Measurements from ENCODE around the gene PPP1R16B.

Gene PPP1R16B

GRCh38 chr20:38896009-38896594 is 90.6 kb downstream of the PPP1R16B start:
- DNase-seq (no peak), ATAC-seq (no peak)

- ATAC-seq: no peak
- DNase-seq: no peak
Observed at GRCh38 chr20:38897267-38897666, 91.8 kb downstream of the PPP1R16B start.

GRCh38 chr20:38900606-38901005 is 95.1 kb downstream of the PPP1R16B start:
- no peak for DNase-seq
- ATAC-seq: no peak

GRCh38 chr20:38902601-38903000 is 97.1 kb downstream of the PPP1R16B start:
- ATAC-seq: peak; percentile 17

GRCh38 chr20:38903335-38903734 is 97.8 kb downstream of the PPP1R16B start:
- no peak for ATAC-seq
- DNase-seq: no peak

More at GRCh38 chr20:38902601-38903000, 97.1 kb downstream of the PPP1R16B start:
- no peak for DNase-seq

GRCh38 chr20:38905375-38905774 is 99.9 kb downstream of the PPP1R16B start:
- ATAC-seq (no peak), DNase-seq (no peak)

GRCh38 chr20:38907918-38908677 is 102.6 kb downstream of the PPP1R16B start:
- no peak for DNase-seq
- no peak for ATAC-seq

GRCh38 chr20:38915355-38915754 is 109.9 kb downstream of the PPP1R16B start:
- DNase-seq (no peak), ATAC-seq (no peak)

- DNase-seq (no peak), ATAC-seq (no peak)
Observed at GRCh38 chr20:38917657-38918056, 112.2 kb downstream of the PPP1R16B start.

GRCh38 chr20:38918172-38918571 is 112.7 kb downstream of the PPP1R16B start:
- no peak for DNase-seq
- no peak for ATAC-seq

GRCh38 chr20:38919683-38920082 is 114.2 kb downstream of the PPP1R16B start:
- no peak for DNase-seq
- ATAC-seq: no peak

GRCh38 chr20:38920411-38920810 is 114.9 kb downstream of the PPP1R16B start:
- no peak for ATAC-seq
- DNase-seq: no peak

GRCh38 chr20:38920851-38921250 is 115.4 kb downstream of the PPP1R16B start:
- ATAC-seq (no peak), DNase-seq (no peak)

GRCh38 chr20:38924718-38925117 is 119.2 kb downstream of the PPP1R16B start:
- DNase-seq: no peak
- no peak for ATAC-seq

- DNase-seq: peak; percentile 95
- peak; percentile 95 for ATAC-seq
Observed at GRCh38 chr20:38926142-38926933, 120.8 kb downstream of the PPP1R16B start, which contains the start of gene FAM83D. Gene FAM83D, plus strand, starts transcription at chr20:38926417. Its CDS starts 26 bp downstream, at chr20:38926443.

- DNase-seq (no peak), ATAC-seq (peak; percentile 1)
Observed at GRCh38 chr20:38926934-38927616, 121.6 kb downstream of the PPP1R16B start.

GRCh38 chr20:38927902-38928578 is 122.5 kb downstream of the PPP1R16B start:
- DNase-seq: no peak
- ATAC-seq: no peak

GRCh38 chr20:38930242-38930569 is 124.7 kb downstream of the PPP1R16B start:
- DNase-seq (no peak), ATAC-seq (no peak)

GRCh38 chr20:38931984-38932383 is 126.5 kb downstream of the PPP1R16B start:
- no peak for DNase-seq
- ATAC-seq: no peak

GRCh38 chr20:38932457-38933120 is 127.1 kb downstream of the PPP1R16B start:
- DNase-seq: no peak
- no peak for ATAC-seq

- ATAC-seq (no peak), DNase-seq (no peak)
Observed at GRCh38 chr20:38934530-38934929, 129.0 kb downstream of the PPP1R16B start.

Measured in stimulated activated naive CD8-positive, alpha-beta T cell treated with anti-CD3 and anti-CD28 coated beads, Interleukin-15, Interleukin-2, amounts not matched to agents 100 U/mL and 50 U/mL, for 24 hours (primary cell).